ENCODE measurements around the gene MEIOC. TPM values are rescaled to one million over a fixed set of nuclear protein-coding genes. Genes with fewer than 3 reads are reported as not detected.
"Not testable (repeated sequence)": the region's sequence is repeated elsewhere in the genome, so short reads cannot be mapped to it uniquely, and the experiment has no call there.

The MEIOC gene
- total RNA-seq, 1 donor from 2014 or later: 0.75 TPM

DNA sequence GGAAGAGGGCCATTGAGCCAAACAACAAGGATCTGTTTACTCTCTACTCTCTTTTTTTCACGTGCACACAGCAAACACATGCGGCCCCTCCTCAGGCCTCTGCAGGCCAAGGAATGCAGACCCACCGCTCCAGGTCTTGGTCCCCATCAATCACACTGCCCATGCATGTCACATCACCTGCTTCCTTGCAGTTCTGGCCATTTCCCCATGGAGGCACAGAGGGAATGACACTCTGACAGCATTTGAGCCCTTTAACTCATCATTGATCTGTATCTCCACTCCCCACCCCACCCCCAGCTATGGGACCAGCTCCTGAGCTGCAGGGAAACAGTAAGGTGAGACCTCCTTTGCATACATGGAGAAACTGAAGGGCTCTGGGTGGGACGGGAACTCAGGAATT, 45.9 kb upstream of the MEIOC start:
- Mint-ChIP-seq H3K4me1 (ENCODE audit: unreplicated experiment) (peaks cover 55% of the 10 kb centered on the region), H3K27ac (ENCODE audit: unreplicated experiment) (no peak overlapping the region), H3K4me3 (ENCODE audit: unreplicated experiment) (no peak overlapping the region), H3K27me3 (ENCODE audit: unreplicated experiment) (no peaks in the 10 kb centered on the region), H3K9me3 (ENCODE audit: unreplicated experiment) (no peaks in the 10 kb centered on the region), H3K36me3 (ENCODE audit: unreplicated experiment) (no peaks in the 10 kb centered on the region)
- no peak for TF ChIP-seq CTCF (IDR thresholded peaks at IDR 0.05)
- DNase-seq (ENCODE audit: extremely low spot score, unreplicated experiment): no peak

DNA sequence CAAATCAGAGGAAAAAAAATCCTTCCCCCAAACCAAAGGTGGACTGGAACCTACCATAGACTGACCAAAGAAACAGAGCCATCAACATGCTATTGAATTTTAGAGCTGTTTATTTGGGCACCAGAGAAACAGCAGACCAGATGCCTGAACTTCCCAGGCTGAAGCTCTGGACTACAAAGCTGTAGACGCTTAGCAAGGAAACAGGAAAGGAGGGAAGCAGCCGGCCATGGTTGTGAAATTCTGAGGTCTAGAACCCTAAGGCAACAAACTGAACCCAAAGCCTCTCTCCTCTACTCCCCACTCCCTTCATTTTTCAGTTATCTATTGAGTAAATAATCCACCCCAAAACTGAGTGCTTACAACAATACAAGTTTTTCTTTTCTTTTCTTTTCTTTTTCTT, 45.4 kb upstream of the MEIOC start:
- Mint-ChIP-seq H3K36me3 (ENCODE audit: unreplicated experiment) (no peaks in the 10 kb centered on the region), H3K9me3 (ENCODE audit: unreplicated experiment) (no peaks in the 10 kb centered on the region), H3K27ac (ENCODE audit: unreplicated experiment) (peak overlapping the region; percentile 67), H3K4me3 (ENCODE audit: unreplicated experiment) (no peak overlapping the region), H3K4me1 (ENCODE audit: unreplicated experiment) (peaks cover 50% of the 10 kb centered on the region), H3K27me3 (ENCODE audit: unreplicated experiment) (no peaks in the 10 kb centered on the region)
- TF ChIP-seq CTCF (IDR thresholded peaks at IDR 0.05): no peak
- DNase-seq (ENCODE audit: extremely low spot score, unreplicated experiment): no peak

DNA sequence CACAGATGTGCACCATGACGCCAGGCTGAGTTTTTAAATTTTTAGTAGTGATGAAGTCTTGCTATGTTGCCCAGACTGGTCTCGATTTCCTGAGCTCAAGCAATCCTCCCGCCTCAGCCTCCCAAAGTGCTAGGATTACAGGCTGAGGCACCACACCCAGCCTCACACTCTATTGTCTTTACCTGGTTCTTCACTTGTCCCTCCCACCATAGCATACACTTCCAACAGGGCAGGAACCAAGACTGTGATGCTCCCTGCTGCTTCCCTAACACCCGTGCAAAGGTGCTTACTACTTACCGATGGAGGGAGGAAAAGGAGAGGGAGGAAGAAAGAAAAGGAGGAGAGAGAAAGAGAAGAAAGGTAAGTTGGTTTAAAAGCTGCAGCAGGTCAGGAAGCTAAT, 41.4 kb upstream of the MEIOC start:
- H3K9me3 Mint-ChIP-seq (ENCODE audit: unreplicated experiment): no peaks in the 10 kb centered on the region
- no peaks in the 10 kb centered on the region for H3K27me3 Mint-ChIP-seq (ENCODE audit: unreplicated experiment)
- TF ChIP-seq CTCF (IDR thresholded peaks at IDR 0.05): no peak
- no peaks in the 10 kb centered on the region for H3K36me3 Mint-ChIP-seq (ENCODE audit: unreplicated experiment)
- H3K4me1 Mint-ChIP-seq (ENCODE audit: unreplicated experiment): peaks cover 17% of the 10 kb centered on the region
- H3K27ac Mint-ChIP-seq (ENCODE audit: unreplicated experiment): no peak overlapping the region
- no peak overlapping the region for H3K4me3 Mint-ChIP-seq (ENCODE audit: unreplicated experiment)
- DNase-seq (ENCODE audit: extremely low spot score, unreplicated experiment): no peak

DNA sequence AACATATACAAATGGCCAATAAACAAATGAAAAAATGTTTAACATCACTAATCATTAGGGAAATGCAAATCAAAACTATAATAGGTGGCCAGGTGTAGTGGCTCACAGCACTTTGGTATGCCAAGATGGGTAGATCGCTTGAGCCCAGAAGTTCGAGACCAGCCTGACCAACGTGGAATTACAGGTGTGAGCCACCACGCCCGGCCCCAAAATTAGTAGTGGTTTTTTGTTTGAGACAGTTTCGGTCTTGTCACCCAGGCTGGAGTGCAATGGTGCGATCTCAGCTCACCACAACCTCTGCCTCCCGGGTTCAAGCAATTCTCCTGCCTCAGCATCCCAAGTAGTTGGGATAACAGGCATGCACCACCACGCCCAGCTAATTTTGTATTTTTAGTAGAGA, 37.6 kb upstream of the MEIOC start:
- not testable (repeated sequence) for DNase-seq (ENCODE audit: extremely low spot score, unreplicated experiment); H3K9me3 Mint-ChIP-seq (ENCODE audit: unreplicated experiment); H3K27me3 Mint-ChIP-seq (ENCODE audit: unreplicated experiment); H3K27ac Mint-ChIP-seq (ENCODE audit: unreplicated experiment); H3K4me3 Mint-ChIP-seq (ENCODE audit: unreplicated experiment); H3K36me3 Mint-ChIP-seq (ENCODE audit: unreplicated experiment); H3K4me1 Mint-ChIP-seq (ENCODE audit: unreplicated experiment)

DNA sequence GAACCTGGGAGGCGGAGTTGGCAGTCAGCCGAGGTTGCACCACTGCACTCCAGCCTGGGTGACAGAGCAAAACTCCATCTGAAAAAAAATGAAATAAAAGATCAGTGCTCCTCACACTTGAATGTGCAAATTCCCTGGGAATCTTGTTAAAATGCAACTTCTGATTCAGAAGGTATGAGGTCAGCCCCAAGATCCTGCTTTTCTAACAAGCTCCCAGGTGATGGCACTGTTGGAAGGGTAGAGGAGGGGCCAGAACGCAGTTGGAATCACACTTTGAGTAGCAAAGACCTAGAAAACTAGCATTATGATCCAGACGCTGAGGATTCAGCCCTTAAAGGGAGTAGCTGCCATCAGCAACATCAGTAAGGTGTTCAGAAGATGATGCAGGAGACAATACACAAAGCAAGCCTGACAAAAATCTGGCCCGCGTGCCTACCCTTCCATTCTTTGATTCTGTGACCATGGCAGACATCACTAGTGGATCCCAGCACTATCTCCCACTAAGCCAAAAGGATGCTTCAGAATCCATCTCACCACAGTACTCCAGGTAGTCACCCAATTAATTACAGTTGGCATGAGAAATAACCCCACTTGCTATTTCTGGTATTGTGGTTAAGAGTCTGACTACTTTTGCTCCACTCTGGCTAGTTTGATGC, 33.1 kb upstream of the MEIOC start:
- H3K9me3 Mint-ChIP-seq (ENCODE audit: unreplicated experiment): no peaks in the 10 kb centered on the region
- H3K27me3 Mint-ChIP-seq (ENCODE audit: unreplicated experiment): no peaks in the 10 kb centered on the region
- H3K4me3 Mint-ChIP-seq (ENCODE audit: unreplicated experiment): no peak overlapping the region
- no peak overlapping the region for H3K27ac Mint-ChIP-seq (ENCODE audit: unreplicated experiment)
- H3K36me3 Mint-ChIP-seq (ENCODE audit: unreplicated experiment): no peaks in the 10 kb centered on the region
- TF ChIP-seq CTCF (IDR thresholded peaks at IDR 0.05): no peak
- DNase-seq (ENCODE audit: extremely low spot score, unreplicated experiment): no peak
- peaks cover under 1% of the 10 kb centered on the region for H3K4me1 Mint-ChIP-seq (ENCODE audit: unreplicated experiment)

Measured in osteocyte (in vitro differentiated cells).